Spleen (tissue), 11 donors: ENCODE data around the gene FOSB. TPM values are rescaled to one million over a fixed set of nuclear protein-coding genes. Genes with fewer than 3 reads are reported as not detected.

Experiments used
- DNase-seq: peaks from one replicate; pipeline ENCODE4 v3.0.0-alpha.2; 2020
- H3K27ac ChIP-seq, 8 donors: fragments of 200-600 bp; sonication (generic) in 7 of 8; 1 replicate in 4 of 8; 2 replicates in 4 of 8; pipeline versions ENCODE4 v1.5.0 to v1.8.0; 2016 to 2021; ENCODE audit warnings: inconsistent platforms in 4 of 8, mild to moderate bottlenecking in 4 of 8, moderate library complexity in 1 of 8
- H3K27me3 ChIP-seq, 7 donors: fragments of 200-600 bp; sonication (generic) in 6 of 7; replicated peaks in 1 of 7; 1 replicate in 4 of 7; 2 replicates in 3 of 7; pipeline versions ENCODE4 v1.5.0 to v1.8.0; 2016 to 2021; ENCODE audit warnings: inconsistent platforms in 3 of 7, mild to moderate bottlenecking in 1 of 7
- H3K36me3 ChIP-seq, 6 donors: fragments of 200-600 bp; sonication (generic) in 5 of 6; 1 replicate in 4 of 6; 2 replicates in 2 of 6; pipeline versions ENCODE4 v1.5.0 to v1.8.0; 2016 to 2021; ENCODE audit warnings: inconsistent platforms in 2 of 6
- H3K4me1 ChIP-seq, 6 donors: fragments of 200-600 bp; sonication (generic) in 5 of 6; 1 replicate in 3 of 6; 2 replicates in 3 of 6; pipeline versions ENCODE4 v1.5.0 to v1.8.0; 2016 to 2021; ENCODE audit warnings: inconsistent platforms in 3 of 6
- H3K4me3 ChIP-seq, 8 donors: fragments of 200-600 bp; sonication (generic) in 7 of 8; 1 replicate in 4 of 8; 2 replicates in 4 of 8; pipeline versions ENCODE4 v1.5.0 to v1.8.0; 2016 to 2021; ENCODE audit warnings: inconsistent platforms in 4 of 8, mild to moderate bottlenecking in 4 of 8, moderate library complexity in 2 of 8
- H3K9me3 ChIP-seq, 8 donors: fragments of 200-600 bp; sonication (generic) in 7 of 8; 1 replicate in 4 of 8; 2 replicates in 4 of 8; pipeline versions ENCODE4 v1.5.0 to v1.8.0; 2016 to 2021; ENCODE audit warnings: inconsistent platforms in 4 of 8
- POLR2A ChIP-seq, 3 donors: fragments of 450-650 bp; IDR thresholded peaks; one replicate each; pipeline ENCODE4 v1.5.1; 2017; ENCODE audit warnings: antibody characterized with exemption in 3 of 3, mild to moderate bottlenecking in 1 of 3
- POLR2AphosphoS5 ChIP-seq, 3 donors: sonication (generic); formaldehyde crosslinking; IDR thresholded peaks; one replicate each; pipeline ENCODE4 v1.5.1; 2017; ENCODE audit warnings: antibody characterized with exemption in 3 of 3
- WGBS, 5 donors: extraction: QIAGEN DNeasy Blood & Tissue Kit in 3 of 5; methylation state at CpG; one replicate each; pipeline versions ENCODE4 v1.1.5 to v1.1.7; 2013 to 2018; 5-methylcytosine and 5-hydroxymethylcytosine counted together
- intact Hi-C: fragments of 100-400 bp; cut with DNase I; formaldehyde crosslinking; loops from one replicate; pipeline ENCODE4 v1.15.0; 2023; ENCODE audit warnings: low total_unique reads
- polyA plus RNA-seq, 3 donors: library from polyadenylated mRNA; stranded (reverse); fragments of 200-250 nt; gene quantifications; one replicate each; pipeline ENCODE4 v1.2.1, GENCODE V29; 2013
- total RNA-seq, 7 donors: library from RNA; depleted of rRNA in 3 of 7; stranded (reverse); fragments of >200 nt in 3 of 7; fragmentation: NEBNext Ultra II Directional in 4 of 7; extraction: Animal tissue kit (Norgen Biotek cat#: 25700) in 4 of 7; gene quantifications; one replicate each; pipeline versions ENCODE4 v1.1.0 to v1.2.1, GENCODE V29; 2016 to 2021
- TF ChIP-seq, protein P1 (sequence below), 11 experiments: fragments of 200-600 bp in 7 of 11; fragments of 450-650 bp in 4 of 11; sonication (generic) in 4 of 11; IDR thresholded peaks in 8 of 11; conservative IDR thresholded peaks in 3 of 11; 1 replicate in 7 of 11; 2 replicates in 4 of 11; pipeline versions ENCODE4 v1.4.0 to v1.8.0; 2016 to 2021; ENCODE audit warnings: antibody characterized with exemption in 11 of 11, inconsistent platforms in 4 of 11, mild to moderate bottlenecking in 1 of 11
- donor health status: healthy with polysubstance abuse.
- donor health status: DM: no; HTN: no; CAD: no; lungs with moderate emphysema.
- donor health status: DM: no; HTN: no; CAD: no.
- donor health status: Bipolar disorder and iron deficiency.
- donor health status: healthy.
- donor health status: DM: no; HTN: no; CAD: no.
- donor health status: DM: yes; HTN: yes; CAD: no.

The FOSB gene
- total and polyA plus RNA-seq, 10 donors: 0.42 to 41.7 (median 1.5) TPM

DNA sequence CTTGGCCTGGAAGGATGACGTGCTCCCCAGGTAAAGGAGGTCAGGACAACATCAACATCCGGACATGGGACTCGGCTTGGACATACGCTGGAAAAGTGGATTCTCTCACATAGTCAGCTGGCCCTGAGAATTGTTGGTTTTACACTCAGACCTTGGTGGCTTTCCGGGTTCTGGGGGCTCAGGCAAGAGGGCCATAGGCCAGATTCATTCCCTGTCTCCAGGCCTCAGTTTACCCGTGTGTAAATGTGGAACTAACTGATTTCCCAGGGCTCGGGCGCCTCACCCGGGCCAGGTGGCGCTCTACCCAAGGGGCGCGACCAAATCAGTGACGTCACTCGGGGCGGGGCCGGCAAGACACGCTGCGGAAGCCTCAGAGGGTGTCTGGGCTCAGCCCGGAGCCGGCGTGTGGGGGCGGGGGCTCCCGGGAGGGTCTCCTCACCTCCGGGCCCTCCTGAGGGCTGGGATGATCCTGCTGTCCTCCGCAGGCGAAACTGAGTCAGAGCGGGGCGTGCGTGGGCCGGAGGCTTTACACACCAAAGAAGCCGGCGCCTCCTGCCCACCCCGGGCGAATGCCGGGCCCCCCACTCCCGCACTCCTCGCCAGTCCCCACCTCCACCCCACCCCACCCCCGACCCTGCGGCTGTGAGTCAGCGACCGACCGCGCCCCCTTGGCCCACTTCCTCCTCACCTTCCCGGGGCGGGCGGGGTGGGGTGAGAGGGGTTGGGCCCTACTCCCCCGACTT, 38.6 kb downstream of the FOSB start:
- Histone ChIP-seq H3K4me3 (peak overlapping the region; percentile 96 to 100 (median 98)), H3K27me3 (no peaks in the 10 kb centered on the region), H3K27ac (peak overlapping the region; percentile 96 to 100 (median 97)), H3K9me3 (no peaks in the 10 kb centered on the region), H3K4me1 (peaks cover 25 to 65% (median 37%) of the 10 kb centered on the region in 6 donors), H3K36me3 (peaks cover 0 to 15% (median 0%) of the 10 kb centered on the region in 6 donors)
- DNase-seq: peak; percentile 100
- TF ChIP-seq, protein P1, sequence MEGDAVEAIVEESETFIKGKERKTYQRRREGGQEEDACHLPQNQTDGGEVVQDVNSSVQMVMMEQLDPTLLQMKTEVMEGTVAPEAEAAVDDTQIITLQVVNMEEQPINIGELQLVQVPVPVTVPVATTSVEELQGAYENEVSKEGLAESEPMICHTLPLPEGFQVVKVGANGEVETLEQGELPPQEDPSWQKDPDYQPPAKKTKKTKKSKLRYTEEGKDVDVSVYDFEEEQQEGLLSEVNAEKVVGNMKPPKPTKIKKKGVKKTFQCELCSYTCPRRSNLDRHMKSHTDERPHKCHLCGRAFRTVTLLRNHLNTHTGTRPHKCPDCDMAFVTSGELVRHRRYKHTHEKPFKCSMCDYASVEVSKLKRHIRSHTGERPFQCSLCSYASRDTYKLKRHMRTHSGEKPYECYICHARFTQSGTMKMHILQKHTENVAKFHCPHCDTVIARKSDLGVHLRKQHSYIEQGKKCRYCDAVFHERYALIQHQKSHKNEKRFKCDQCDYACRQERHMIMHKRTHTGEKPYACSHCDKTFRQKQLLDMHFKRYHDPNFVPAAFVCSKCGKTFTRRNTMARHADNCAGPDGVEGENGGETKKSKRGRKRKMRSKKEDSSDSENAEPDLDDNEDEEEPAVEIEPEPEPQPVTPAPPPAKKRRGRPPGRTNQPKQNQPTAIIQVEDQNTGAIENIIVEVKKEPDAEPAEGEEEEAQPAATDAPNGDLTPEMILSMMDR (IDR thresholded peaks at IDR 0.05 in 8 of 11, conservative IDR thresholded peaks at IDR 0.05 in 3 of 11): peak in 7 of 11 experiments; percentile 21 to 71 (median 61)
- TF ChIP-seq POLR2AphosphoS5 (IDR thresholded peaks at IDR 0.05): peak; percentile 91 to 92 (median 92)
- peak; percentile 36 to 65 (median 54) for TF ChIP-seq POLR2A (IDR thresholded peaks at IDR 0.05)
- intact Hi-C loops: no loop called here
- WGBS, 5 donors: 1 to 3% (median 2%) methylated on average over 12 to 47 of the region's 47 CpGs

DNA sequence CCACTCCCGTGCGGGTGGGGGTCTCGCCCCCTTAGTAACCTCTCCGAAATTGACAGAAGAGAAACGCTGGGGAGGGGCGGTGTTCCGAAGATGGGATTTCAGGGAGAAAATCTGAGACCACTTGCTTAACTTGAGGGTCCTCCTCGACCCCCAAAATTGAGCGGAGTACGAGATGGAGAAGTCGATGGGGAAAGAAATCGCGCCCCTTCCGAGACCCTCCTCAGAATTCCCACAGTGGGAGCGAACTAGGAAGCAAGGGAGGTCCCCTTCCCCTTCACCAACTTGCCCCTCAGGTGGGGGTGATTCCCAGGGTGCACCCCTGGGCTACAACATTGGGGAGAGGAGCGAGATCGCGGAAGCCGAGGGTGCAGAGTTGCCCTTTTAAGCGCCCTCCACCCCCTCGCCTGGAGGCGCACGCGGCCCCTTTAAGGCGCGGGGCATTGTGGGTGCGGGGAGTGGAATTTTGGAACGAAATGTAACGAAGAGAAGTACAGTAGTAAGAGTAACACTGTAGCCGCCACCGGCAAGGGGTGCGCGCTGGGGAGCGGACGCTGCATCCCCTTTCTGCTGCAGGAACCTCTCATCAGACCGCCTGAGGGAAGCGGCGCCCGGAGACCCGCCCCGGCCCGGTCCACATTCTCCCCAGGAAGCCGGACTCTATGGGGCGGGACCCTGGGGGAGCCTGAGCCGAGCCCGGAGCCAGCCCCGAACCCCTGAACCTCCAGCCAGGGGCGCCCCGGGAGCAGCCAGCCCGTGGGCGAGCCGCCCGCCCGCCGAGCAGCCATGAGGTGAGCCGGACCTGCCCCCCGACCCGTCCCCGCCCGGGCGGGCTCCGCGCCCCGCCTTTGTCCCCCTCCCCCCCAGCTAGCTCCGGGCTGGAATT, 39.4 kb downstream of the FOSB start, which contains the start of gene VASP:
TSS of gene VASP (plus strand) at position 491 of the 883 bp plus-strand sequence. CDS start at position 784, 293 bp downstream.
- Histone ChIP-seq H3K27ac (peak within 1 kb of the TSS; percentile 96 to 100 (median 97)), H3K9me3 (no peaks in the 10 kb centered on the region), H3K36me3 (peaks cover 0 to 21% (median 0%) of the 10 kb centered on the region in 6 donors), H3K4me3 (peak within 1 kb of the TSS; percentile 96 to 100 (median 98)), H3K4me1 (peaks cover 31 to 66% (median 43%) of the 10 kb centered on the region in 6 donors), H3K27me3 (no peaks in the 10 kb centered on the region)
- intact Hi-C loops: no loop called here
- 0 to 1% (median 0%) methylated on average over 24 to 65 of the region's 65 CpGs for WGBS, 5 donors
- TF ChIP-seq POLR2AphosphoS5 (IDR thresholded peaks at IDR 0.05): peak; percentile 96 to 100 (median 99)
- TF ChIP-seq, protein P1 (IDR thresholded peaks at IDR 0.05 in 8 of 11, conservative IDR thresholded peaks at IDR 0.05 in 3 of 11): peak in 2 of 11 experiments; percentile 9 to 23
- TF ChIP-seq POLR2A (IDR thresholded peaks at IDR 0.05): peak; percentile 95 to 98 (median 98)
- peak; percentile 98 for DNase-seq

DNA sequence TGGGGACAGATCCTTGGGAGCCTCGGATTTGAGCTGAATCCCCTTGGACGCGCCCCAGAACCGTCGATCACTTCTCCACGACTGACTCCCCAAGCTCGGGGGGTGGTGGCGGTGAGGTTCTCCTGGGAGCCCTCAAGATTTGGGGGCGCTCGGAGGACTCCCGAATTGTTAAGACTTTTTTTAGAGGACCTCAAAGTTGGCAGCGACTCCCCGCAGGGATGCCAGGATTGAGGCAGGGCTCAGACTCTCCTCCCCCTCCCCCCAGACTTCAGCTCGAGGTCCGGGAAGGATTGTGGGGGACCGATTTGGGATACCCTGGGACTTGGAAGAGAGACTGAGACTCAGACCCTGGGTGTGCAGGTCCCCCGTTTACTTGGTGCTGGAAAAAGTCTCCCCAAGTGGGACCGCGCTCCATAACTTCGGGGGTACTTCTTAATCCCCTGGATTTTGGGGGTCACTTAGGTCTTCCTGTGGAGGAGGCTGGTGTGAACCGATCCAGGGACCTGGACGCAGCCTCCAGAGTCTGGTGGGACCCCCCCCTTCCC, 40.1 kb downstream of the FOSB start:
- no peaks in the 10 kb centered on the region for H3K27me3 ChIP-seq
- TF ChIP-seq, protein P1 (IDR thresholded peaks at IDR 0.05 in 8 of 11, conservative IDR thresholded peaks at IDR 0.05 in 3 of 11): no peak
- no peak for TF ChIP-seq POLR2A (IDR thresholded peaks at IDR 0.05)
- TF ChIP-seq POLR2AphosphoS5 (IDR thresholded peaks at IDR 0.05): no peak
- WGBS, 5 donors: 0 to 1% (median 0%) methylated on average over 7 to 22 of the region's 22 CpGs
- H3K4me3 ChIP-seq: peak overlapping the region; percentile 96 to 100 (median 98)
- H3K9me3 ChIP-seq: no peaks in the 10 kb centered on the region
- DNase-seq: no peak
- peaks cover 34 to 74% (median 48%) of the 10 kb centered on the region in 6 donors for H3K4me1 ChIP-seq
- peaks cover 0 to 28% (median 0%) of the 10 kb centered on the region in 6 donors for H3K36me3 ChIP-seq
- intact Hi-C loops: no loop called here
- peak overlapping the region; percentile 96 to 100 (median 97) for H3K27ac ChIP-seq
